ENCODE measurements around the gene OR4D2. TPM values are rescaled to one million over a fixed set of nuclear protein-coding genes. Genes with fewer than 3 reads are reported as not detected.

The OR4D2 gene
- total and polyA plus RNA-seq, 2 of the 13 experiments (the other 11 are each of a cell fraction or from before 2014, with no cell fraction given), result not detected

GRCh38 chr17:58120195-58120822, 46.5 kb upstream of the OR4D2 start (continued):
- TF ChIP-seq KMT2B (CRISPR knock-in tag; IDR thresholded peaks at IDR 0.05) (peak; percentile 83), NR2F6 (IDR thresholded peaks at IDR 0.05) (no peak), NR2F6 (CRISPR knock-in tag; IDR thresholded peaks at IDR 0.05) (peak; percentile 47; the same call in 1 of the 2 replicates), SCMH1 (CRISPR knock-in tag; IDR thresholded peaks at IDR 0.05; ENCODE audit: borderline replicate concordance) (no peak), RBFOX2 (IDR thresholded peaks at IDR 0.05; ENCODE audit: low read depth, low read length) (no peak), ZNF75D (CRISPR knock-in tag; IDR thresholded peaks at IDR 0.05; ENCODE audit: borderline replicate concordance) (no peak), ZBTB3 (CRISPR knock-in tag; IDR thresholded peaks at IDR 0.05; ENCODE audit: borderline replicate concordance, low read depth) (no peak), PCBP2 (optimal IDR thresholded peaks at IDR 0.05; ENCODE audit: low read depth, low read length, poor library complexity, severe bottlenecking) (no peak), YY1 (IDR thresholded peaks at IDR 0.05; ENCODE audit: insufficient read depth, insufficient replicate concordance, low read depth, low read length) (no peak), GRHL1 (CRISPR knock-in tag; conservative IDR thresholded peaks at IDR 0.05) (no peak), ZNF629 (CRISPR knock-in tag; conservative IDR thresholded peaks at IDR 0.05) (no peak), ZNF44 (CRISPR knock-in tag; IDR thresholded peaks at IDR 0.05) (no peak), ATF3 (CRISPR knock-in tag; IDR thresholded peaks at IDR 0.05) (0 out of 2 replicates have a peak, but pooled peaks have one; percentile 35), GFI1 (CRISPR knock-in tag; IDR thresholded peaks at IDR 0.05; ENCODE audit: borderline replicate concordance) (no peak), ZBTB14 (CRISPR knock-in tag; IDR thresholded peaks at IDR 0.05) (no peak), ZUFSP (CRISPR knock-in tag; IDR thresholded peaks at IDR 0.05; ENCODE audit: borderline replicate concordance) (no peak), PLRG1 (conservative IDR thresholded peaks at IDR 0.05) (no peak), KDM1A (CRISPR knock-in tag; IDR thresholded peaks at IDR 0.05) (no peak), NKX3-1 (CRISPR knock-in tag; IDR thresholded peaks at IDR 0.05) (peak; percentile 88), ZGPAT (CRISPR knock-in tag; IDR thresholded peaks at IDR 0.05) (0 out of 2 replicates have a peak, but pooled peaks have one; percentile 17), ZBTB26 (CRISPR knock-in tag; IDR thresholded peaks at IDR 0.05; ENCODE audit: borderline replicate concordance) (peak; percentile 83)

Data from HepG2 (cell line).